Measurements from ENCODE around the gene ZNF276. TPM values are rescaled to one million over a fixed set of nuclear protein-coding genes. Genes with fewer than 3 reads are reported as not detected.

The ZNF276 gene
- total RNA-seq, 1 donor from 2014 or later, result 25.4 TPM

- peaks cover 39% of the 10 kb centered on the region for H3K36me3 Mint-ChIP-seq (ENCODE audit: low read depth, unreplicated experiment)
- H3K4me3 Mint-ChIP-seq (ENCODE audit: unreplicated experiment), result no peak overlapping the region
- no peak for TF ChIP-seq CTCF (IDR thresholded peaks at IDR 0.05; ENCODE audit: unreplicated experiment)
- no peak overlapping the region for H3K27ac Mint-ChIP-seq (ENCODE audit: unreplicated experiment)
- DNase-seq (ENCODE audit: low spot score), result no peak
- no peaks in the 10 kb centered on the region for H3K9me3 Mint-ChIP-seq (ENCODE audit: unreplicated experiment)
- peaks cover 9% of the 10 kb centered on the region for H3K27me3 Mint-ChIP-seq (ENCODE audit: unreplicated experiment)
- H3K4me1 Mint-ChIP-seq (ENCODE audit: unreplicated experiment), result no peaks in the 10 kb centered on the region
These were observed 8.7 kb downstream of the ZNF276 start for GRCh38 chr16:89729863-89730593.

- peaks cover 9% of the 10 kb centered on the region for H3K27me3 Mint-ChIP-seq (ENCODE audit: unreplicated experiment)
- H3K27ac Mint-ChIP-seq (ENCODE audit: unreplicated experiment), result no peak overlapping the region
- no peaks in the 10 kb centered on the region for H3K4me1 Mint-ChIP-seq (ENCODE audit: unreplicated experiment)
- peaks cover 42% of the 10 kb centered on the region for H3K36me3 Mint-ChIP-seq (ENCODE audit: low read depth, unreplicated experiment)
- no peak for TF ChIP-seq CTCF (IDR thresholded peaks at IDR 0.05; ENCODE audit: unreplicated experiment)
- H3K4me3 Mint-ChIP-seq (ENCODE audit: unreplicated experiment), result no peak overlapping the region
- H3K9me3 Mint-ChIP-seq (ENCODE audit: unreplicated experiment), result no peaks in the 10 kb centered on the region
- no peak for DNase-seq (ENCODE audit: low spot score)
These were observed 9.4 kb downstream of the ZNF276 start for GRCh38 chr16:89730610-89731234.

- no peak overlapping the region for H3K4me3 Mint-ChIP-seq (ENCODE audit: unreplicated experiment)
- H3K36me3 Mint-ChIP-seq (ENCODE audit: low read depth, unreplicated experiment), result peaks cover 42% of the 10 kb centered on the region
- peaks cover 11% of the 10 kb centered on the region for H3K27me3 Mint-ChIP-seq (ENCODE audit: unreplicated experiment)
- H3K27ac Mint-ChIP-seq (ENCODE audit: unreplicated experiment), result peak overlapping the region; percentile 46
- TF ChIP-seq CTCF (IDR thresholded peaks at IDR 0.05; ENCODE audit: unreplicated experiment), result no peak
- no peak for DNase-seq (ENCODE audit: low spot score)
- no peaks in the 10 kb centered on the region for H3K9me3 Mint-ChIP-seq (ENCODE audit: unreplicated experiment)
- no peaks in the 10 kb centered on the region for H3K4me1 Mint-ChIP-seq (ENCODE audit: unreplicated experiment)
These were observed 11.0 kb downstream of the ZNF276 start for GRCh38 chr16:89732142-89732917.

GRCh38 chr16:89732918-89733242 is 11.5 kb downstream of the ZNF276 start:
- peaks cover 11% of the 10 kb centered on the region for H3K27me3 Mint-ChIP-seq (ENCODE audit: unreplicated experiment)
- no peaks in the 10 kb centered on the region for H3K9me3 Mint-ChIP-seq (ENCODE audit: unreplicated experiment)
- H3K27ac Mint-ChIP-seq (ENCODE audit: unreplicated experiment), result no peak overlapping the region
- TF ChIP-seq CTCF (IDR thresholded peaks at IDR 0.05; ENCODE audit: unreplicated experiment), result no peak
- H3K36me3 Mint-ChIP-seq (ENCODE audit: low read depth, unreplicated experiment), result peaks cover 48% of the 10 kb centered on the region
- no peak for DNase-seq (ENCODE audit: low spot score)
- no peak overlapping the region for H3K4me3 Mint-ChIP-seq (ENCODE audit: unreplicated experiment)
- no peaks in the 10 kb centered on the region for H3K4me1 Mint-ChIP-seq (ENCODE audit: unreplicated experiment)
